NCI-H748 treated with DMSO at 0.1 percent for 48 hours (cell line): ENCODE results near the gene BCO1.

Source experiments
- DNase-seq: peaks from one replicate; lab custom pipeline; 2025; lab: John Stamatoyannopoulos, UW

BCO1 gene

GRCh38 chr16:81318711-81319110 is 80.2 kb downstream of the BCO1 start:
- DNase-seq = no peak

- no peak for DNase-seq
Measured at GRCh38 chr16:81319221-81319912, 80.9 kb downstream of the BCO1 start.

GRCh38 chr16:81321039-81321438 is 82.5 kb downstream of the BCO1 start:
- no peak for DNase-seq

DNA sequence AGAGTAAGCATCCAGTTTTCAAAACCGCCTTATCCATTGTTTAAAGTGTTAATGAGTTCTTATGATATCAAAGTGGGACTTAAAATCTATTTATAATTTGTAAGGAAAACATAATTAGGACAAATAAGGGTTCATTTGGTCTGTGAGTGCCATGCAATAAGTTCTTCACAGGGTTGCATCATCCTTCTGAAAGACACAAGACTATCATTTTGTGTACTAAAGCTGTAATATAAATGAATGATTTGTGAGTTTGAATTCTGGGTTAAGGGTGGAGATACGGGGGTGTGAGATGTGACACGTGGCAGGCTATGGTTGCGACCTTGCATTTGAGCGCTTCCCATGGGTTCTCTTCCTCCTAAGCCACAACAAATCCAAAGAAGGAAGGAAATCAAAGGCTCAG is 83.0 kb downstream of the BCO1 start:
- DNase-seq = no peak

DNA sequence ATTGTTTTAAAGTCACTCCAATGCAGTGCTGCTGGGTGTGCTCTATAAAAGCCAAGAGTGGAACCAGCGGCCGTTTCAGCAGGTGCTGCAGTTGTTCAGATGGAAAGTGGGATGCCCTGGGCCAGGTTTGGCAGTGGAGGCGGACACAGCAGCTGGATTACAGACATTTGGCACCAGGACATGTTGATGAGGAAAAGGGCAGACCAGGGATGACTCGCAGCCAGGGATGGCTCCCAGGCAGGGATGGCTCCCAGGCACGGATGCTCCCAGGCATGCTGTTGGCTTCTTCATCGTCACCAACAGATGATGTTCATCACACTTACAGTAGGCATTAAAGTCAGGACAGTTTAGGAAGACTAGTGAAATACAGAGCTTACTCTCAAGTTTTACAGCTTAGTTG is 86.3 kb downstream of the BCO1 start:
- no peak for DNase-seq

GRCh38 chr16:81327011-81327410 is 88.5 kb downstream of the BCO1 start:
- DNase-seq = no peak

DNA sequence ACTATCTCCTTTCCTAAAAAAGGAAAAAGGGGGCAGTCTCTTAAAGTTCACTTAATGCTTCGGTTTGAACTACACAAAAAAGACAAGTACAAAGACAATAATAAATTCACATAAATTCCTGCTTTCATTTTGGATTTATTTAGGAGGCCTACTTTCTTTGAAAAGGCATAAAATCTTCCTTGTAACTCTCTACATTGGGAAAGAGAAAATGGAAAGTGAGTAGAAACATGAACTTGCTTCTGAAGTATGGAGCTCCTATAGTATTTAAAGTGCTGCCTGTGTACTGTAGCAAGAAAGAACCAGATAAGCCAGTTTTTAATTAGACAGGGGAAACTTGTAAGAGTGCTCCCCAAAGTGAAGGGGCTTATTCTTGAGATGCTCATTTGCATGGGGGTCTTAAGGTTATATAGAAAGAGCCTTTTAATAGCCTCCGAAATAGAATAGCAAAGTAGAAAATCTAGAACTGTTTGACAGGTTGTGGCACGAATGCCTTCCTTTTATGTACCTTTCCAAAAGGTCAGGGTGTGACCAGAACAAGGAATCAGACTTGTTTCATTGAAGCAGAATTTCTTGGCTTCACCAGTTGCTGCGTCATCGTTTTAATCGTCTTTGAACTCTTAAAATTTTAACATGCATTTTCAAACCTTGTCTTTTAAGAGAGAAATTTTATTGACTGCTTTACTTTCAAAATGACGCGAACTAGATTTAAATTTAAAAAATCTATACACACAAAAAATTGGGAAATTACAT is 89.1 kb downstream of the BCO1 start:
- no peak for DNase-seq

GRCh38 chr16:81329947-81330346 is 91.5 kb downstream of the BCO1 start:
- DNase-seq = no peak

- no peak for DNase-seq
Measured at GRCh38 chr16:81333356-81333755, 94.9 kb downstream of the BCO1 start.

DNA sequence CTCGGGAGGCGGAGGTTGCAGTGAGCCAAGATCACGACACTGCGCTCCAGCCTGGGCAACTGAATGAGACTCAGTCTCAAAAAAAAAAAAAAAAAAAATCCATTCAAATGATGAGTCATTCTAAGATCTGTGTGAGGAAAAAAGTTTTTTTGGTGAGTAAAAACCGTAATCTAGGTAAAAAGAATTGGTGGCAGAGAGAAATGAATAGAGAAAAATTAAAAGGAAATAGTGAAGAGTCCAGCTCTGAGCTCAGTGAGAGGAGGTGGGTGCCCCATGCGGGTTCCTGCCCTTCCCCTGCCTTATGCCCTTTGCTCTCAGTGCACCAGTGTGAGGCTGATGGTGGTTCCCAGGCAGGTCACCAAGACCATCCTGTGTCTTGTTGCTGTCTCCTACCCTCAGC is 97.2 kb downstream of the BCO1 start:
- no peak for DNase-seq

DNA sequence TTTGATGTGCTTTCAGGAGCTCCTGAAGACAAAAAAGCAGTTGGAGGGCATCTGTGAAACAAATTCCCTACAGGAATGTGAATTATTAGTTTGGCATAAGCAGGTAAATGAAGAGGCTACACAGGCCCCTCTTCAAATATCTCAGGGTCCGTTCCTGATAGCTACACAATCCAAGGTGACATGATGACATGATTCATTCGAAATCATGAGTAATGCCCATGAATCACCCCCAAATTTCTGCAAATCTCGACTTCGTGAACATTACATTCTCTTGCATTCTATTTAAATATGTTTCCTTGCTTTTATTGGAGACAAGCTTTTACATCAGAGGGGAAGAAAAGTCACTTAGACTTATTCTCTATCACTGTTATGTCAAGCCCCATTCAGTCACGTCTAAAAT is 98.6 kb downstream of the BCO1 start:
- DNase-seq = no peak
